Measurements from ENCODE around the gene RND1. TPM values are rescaled to one million over a fixed set of nuclear protein-coding genes. Genes with fewer than 3 reads are reported as not detected.
A peak's percentile ranks its signal among the peaks of the same experiment; 100 is the strongest.

Gene RND1
- total RNA-seq, 3 donors from 2014 or later: 1.1 to 3.5 (median 2.4) TPM

GRCh38 chr12:48883305-48884161 is 17.9 kb upstream of the RND1 start:
- ATAC-seq (peak; percentile 86), DNase-seq (no peak)
- Histone ChIP-seq H3K36me3 (ENCODE audit: low read depth) (no peaks in the 10 kb centered on the region), H3K4me3 (no peak overlapping the region), H3K4me1 (ENCODE audit: low read depth) (peaks cover 4% of the 10 kb centered on the region), H3K9me3 (no peaks in the 10 kb centered on the region)
- intact Hi-C loops (cut with DNase I, micrococcal nuclease): no loop called here
- TF ChIP-seq CTCF (IDR thresholded peaks at IDR 0.05): no peak

GRCh38 chr12:48882972-48883304 is 17.3 kb upstream of the RND1 start:
- DNase-seq (no peak), ATAC-seq (no peak)
- peaks cover 4% of the 10 kb centered on the region for H3K4me1 ChIP-seq (ENCODE audit: low read depth)
- no peak overlapping the region for H3K4me3 ChIP-seq
- H3K36me3 ChIP-seq (ENCODE audit: low read depth): no peaks in the 10 kb centered on the region
- intact Hi-C loops (cut with DNase I, micrococcal nuclease): no loop called here
- TF ChIP-seq CTCF (IDR thresholded peaks at IDR 0.05): no peak
- no peaks in the 10 kb centered on the region for H3K9me3 ChIP-seq

- no peak overlapping the region for H3K4me3 ChIP-seq
Observed at GRCh38 chr12:48882315-48882687, 16.6 kb upstream of the RND1 start.

GRCh38 chr12:48881686-48882314 is 16.1 kb upstream of the RND1 start:
- intact Hi-C loops (cut with DNase I, micrococcal nuclease): no loop called here
- TF ChIP-seq CTCF (IDR thresholded peaks at IDR 0.05): no peak
- H3K4me3 ChIP-seq: no peak overlapping the region
- H3K4me1 ChIP-seq (ENCODE audit: low read depth): peaks cover 4% of the 10 kb centered on the region
- no peak for ATAC-seq
- no peaks in the 10 kb centered on the region for H3K36me3 ChIP-seq (ENCODE audit: low read depth)
- no peaks in the 10 kb centered on the region for H3K9me3 ChIP-seq
- no peak for DNase-seq

More at GRCh38 chr12:48882315-48882687, 16.6 kb upstream of the RND1 start:
- H3K4me1 ChIP-seq (ENCODE audit: low read depth): peaks cover 4% of the 10 kb centered on the region
- no peak for DNase-seq
- H3K36me3 ChIP-seq (ENCODE audit: low read depth): no peaks in the 10 kb centered on the region
- no peak for ATAC-seq
- H3K9me3 ChIP-seq: no peaks in the 10 kb centered on the region
- intact Hi-C loops (cut with DNase I, micrococcal nuclease): no loop called here
- TF ChIP-seq CTCF (IDR thresholded peaks at IDR 0.05): no peak

- TF ChIP-seq CTCF (IDR thresholded peaks at IDR 0.05): no peak
- DNase-seq (no peak), ATAC-seq (no peak)
- intact Hi-C loops (cut with DNase I, micrococcal nuclease): no loop called here
- Histone ChIP-seq H3K4me1 (ENCODE audit: low read depth) (peaks cover 4% of the 10 kb centered on the region), H3K36me3 (ENCODE audit: low read depth) (no peaks in the 10 kb centered on the region), H3K4me3 (no peak overlapping the region), H3K9me3 (no peaks in the 10 kb centered on the region)
Observed at GRCh38 chr12:48880647-48881046, 15.0 kb upstream of the RND1 start.

Data from mucosa of descending colon (tissue), 3 donors.